DOHH2 (cell line): Measurements from ENCODE around the gene SEC23IP.

Source experiments
- H3F3A ChIP-seq: fragments of 200-600 bp; sonication (generic), shearing (Covaris generic); 2 replicates; pipeline ENCODE4 v1.6.0; 2016; ENCODE audit warnings: antibody characterized with exemption, mild to moderate bottlenecking; ENCODE audit not compliant: control insufficient read depth, insufficient read depth
- H3K27ac ChIP-seq: fragments of 200-600 bp; sonication (generic); 2 replicates; pipeline ENCODE4 v1.5.1; 2014; ENCODE audit warnings: low read depth, mild to moderate bottlenecking, low read length, moderate library complexity
- H3K27me3 ChIP-seq: fragments of 200-600 bp; sonication (generic); 2 replicates; pipeline ENCODE4 v1.6.1; 2014; ENCODE audit warnings: mild to moderate bottlenecking, low read length, mixed read lengths; ENCODE audit not compliant: control insufficient read depth
- H3K36me3 ChIP-seq: fragments of 200-600 bp; sonication (generic); 2 replicates; pipeline ENCODE4 v1.6.1; 2014; ENCODE audit warnings: mild to moderate bottlenecking, low read length, moderate library complexity, mixed read lengths; ENCODE audit not compliant: control insufficient read depth
- H3K4me1 ChIP-seq: fragments of 200-600 bp; sonication (generic); 2 replicates; pipeline ENCODE4 v1.6.1; 2014; ENCODE audit warnings: mild to moderate bottlenecking, low read length, mixed read lengths; ENCODE audit not compliant: control insufficient read depth
- H3K4me2 ChIP-seq: fragments of 200-600 bp; sonication (generic); 2 replicates; pipeline ENCODE4 v1.6.0; 2014; ENCODE audit warnings: mild to moderate bottlenecking, low read length, moderate library complexity
- H3K4me3 ChIP-seq: fragments of 200-600 bp; sonication (generic); 2 replicates; pipeline ENCODE4 v1.5.1; 2014; ENCODE audit warnings: mild to moderate bottlenecking, low read length, mixed read lengths
- H3K79me2 ChIP-seq: fragments of 200-600 bp; sonication (generic); 2 replicates; pipeline ENCODE4 v1.6.1; 2014; ENCODE audit warnings: mild to moderate bottlenecking, low read length, mixed read lengths; ENCODE audit not compliant: control insufficient read depth
- H3K9me2 ChIP-seq: fragments of 200-600 bp; sonication (generic); replicated peaks from 2 replicates; pipeline ENCODE4 v1.6.1; 2014; ENCODE audit warnings: mild to moderate bottlenecking, low read length, mixed read lengths; ENCODE audit not compliant: control insufficient read depth
- H3K9me3 ChIP-seq: fragments of 200-600 bp; sonication (generic); 2 replicates; pipeline ENCODE4 v1.6.1; 2014; ENCODE audit warnings: antibody characterized with exemption, low read length, mixed read lengths; ENCODE audit not compliant: control insufficient read depth, insufficient read depth
- H4K20me1 ChIP-seq: fragments of 200-600 bp; sonication (generic); 2 replicates; pipeline ENCODE4 v1.6.0; 2014; ENCODE audit warnings: low read depth, mild to moderate bottlenecking, antibody characterized with exemption, low read length, moderate library complexity; ENCODE audit not compliant: control insufficient read depth, insufficient read depth
- EZH2phosphoT487 ChIP-seq: fragments of 200-600 bp; sonication (generic); IDR thresholded peaks from 2 replicates; pipeline ENCODE4 v1.6.1; 2017; ENCODE audit warnings: borderline replicate concordance, mild to moderate bottlenecking, antibody characterized with exemption, low read length, moderate library complexity, mixed read lengths
- TF ChIP-seq, protein P1 (sequence below): fragments of 200-600 bp; sonication (generic); IDR thresholded peaks from one replicate; pipeline ENCODE4 v1.5.1; 2014; ENCODE audit warnings: antibody characterized with exemption, mild to moderate bottlenecking, low read depth, low read length; ENCODE audit not compliant: poor library complexity, severe bottlenecking

SEC23IP gene

DNA sequence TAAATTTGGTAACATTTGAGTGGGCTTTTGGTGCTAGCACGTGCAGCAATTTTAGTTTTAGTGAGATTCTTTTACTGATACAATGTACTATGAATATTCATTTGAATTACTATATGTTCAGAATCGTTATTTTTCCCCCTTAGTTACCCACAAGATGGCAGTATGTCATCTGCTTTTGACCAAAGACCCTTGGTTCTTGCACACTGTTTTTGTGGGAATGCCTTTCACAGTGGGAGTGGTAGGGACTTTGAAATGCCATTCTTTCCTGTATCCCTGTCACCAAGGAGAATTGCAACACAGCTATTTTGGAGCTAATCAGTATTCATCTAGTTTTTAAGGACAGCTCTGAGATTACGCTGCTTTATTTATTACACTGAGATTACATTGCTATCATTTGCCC lies 40.6 kb downstream of the SEC23IP start:
- Histone ChIP-seq H3K36me3 (peaks cover 67% of the 10 kb centered on the region), H3K9me3 (no peaks in the 10 kb centered on the region), H3K4me1 (peaks cover 9% of the 10 kb centered on the region)

DNA sequence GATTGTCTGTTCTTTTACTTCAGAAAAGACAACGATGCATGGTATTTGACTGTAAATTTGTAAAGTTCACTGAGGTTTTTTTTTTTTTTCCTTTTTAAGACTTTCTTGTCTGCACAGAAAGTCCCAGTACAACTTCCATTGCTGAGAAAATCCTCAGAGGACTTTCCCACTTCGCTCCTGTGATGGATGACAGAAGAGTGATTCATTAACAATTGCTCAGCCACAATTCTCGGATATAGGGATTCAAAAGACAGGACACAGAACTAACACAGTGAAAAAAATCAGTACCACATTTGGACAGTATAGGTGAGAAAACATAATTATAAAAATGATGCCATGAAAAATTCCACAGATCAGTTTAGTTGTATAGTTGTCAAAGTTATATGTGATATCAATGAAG lies 48.0 kb downstream of the SEC23IP start:
- Histone ChIP-seq H3K4me1 (no peaks in the 10 kb centered on the region), H3K4me3 (no peak overlapping the region), H3K4me2 (no peak overlapping the region), H3K9me2 (no peaks in the 10 kb centered on the region), H3K27me3 (no peaks in the 10 kb centered on the region), H3K9me3 (no peaks in the 10 kb centered on the region), H3K36me3 (peaks cover 39% of the 10 kb centered on the region), H3K27ac (no peak overlapping the region), H4K20me1 (no peaks in the 10 kb centered on the region), H3F3A (no peaks in the 10 kb centered on the region), H3K79me2 (no peaks in the 10 kb centered on the region)
- TF ChIP-seq EZH2phosphoT487 = no peak
- TF ChIP-seq, protein P1, sequence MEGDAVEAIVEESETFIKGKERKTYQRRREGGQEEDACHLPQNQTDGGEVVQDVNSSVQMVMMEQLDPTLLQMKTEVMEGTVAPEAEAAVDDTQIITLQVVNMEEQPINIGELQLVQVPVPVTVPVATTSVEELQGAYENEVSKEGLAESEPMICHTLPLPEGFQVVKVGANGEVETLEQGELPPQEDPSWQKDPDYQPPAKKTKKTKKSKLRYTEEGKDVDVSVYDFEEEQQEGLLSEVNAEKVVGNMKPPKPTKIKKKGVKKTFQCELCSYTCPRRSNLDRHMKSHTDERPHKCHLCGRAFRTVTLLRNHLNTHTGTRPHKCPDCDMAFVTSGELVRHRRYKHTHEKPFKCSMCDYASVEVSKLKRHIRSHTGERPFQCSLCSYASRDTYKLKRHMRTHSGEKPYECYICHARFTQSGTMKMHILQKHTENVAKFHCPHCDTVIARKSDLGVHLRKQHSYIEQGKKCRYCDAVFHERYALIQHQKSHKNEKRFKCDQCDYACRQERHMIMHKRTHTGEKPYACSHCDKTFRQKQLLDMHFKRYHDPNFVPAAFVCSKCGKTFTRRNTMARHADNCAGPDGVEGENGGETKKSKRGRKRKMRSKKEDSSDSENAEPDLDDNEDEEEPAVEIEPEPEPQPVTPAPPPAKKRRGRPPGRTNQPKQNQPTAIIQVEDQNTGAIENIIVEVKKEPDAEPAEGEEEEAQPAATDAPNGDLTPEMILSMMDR = no peak

More for the DNA sequence above, 40.6 kb downstream of the SEC23IP start:
- Histone ChIP-seq H3K79me2 (no peaks in the 10 kb centered on the region), H3K4me2 (no peak overlapping the region), H4K20me1 (no peaks in the 10 kb centered on the region), H3K9me2 (no peaks in the 10 kb centered on the region), H3K27ac (no peak overlapping the region), H3K4me3 (no peak overlapping the region), H3F3A (peaks cover 6% of the 10 kb centered on the region; the same call in 1 of the 2 replicates), H3K27me3 (no peaks in the 10 kb centered on the region)
- TF ChIP-seq, protein P1 = peak; percentile 64
- TF ChIP-seq EZH2phosphoT487 = no peak

DNA sequence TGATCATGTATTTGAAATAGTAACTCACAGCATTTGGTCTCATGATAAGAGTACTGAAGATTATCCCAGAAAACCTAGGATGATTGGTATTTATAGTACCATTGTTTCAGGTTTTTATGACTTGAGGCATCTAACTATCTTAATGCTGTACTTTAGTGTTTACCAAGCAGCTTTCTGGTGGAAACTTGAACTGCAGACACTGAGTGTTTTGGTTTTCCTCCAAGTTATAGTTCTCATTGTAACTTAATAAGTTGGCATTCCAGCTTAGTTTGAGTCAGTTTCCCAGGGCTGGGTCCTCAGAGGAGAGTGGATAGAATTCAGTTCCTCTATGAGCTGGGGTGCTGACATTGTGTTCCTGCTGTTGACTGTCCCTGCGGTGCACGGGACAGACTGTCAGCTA lies 50.4 kb downstream of the SEC23IP start:
- H3K9me2 ChIP-seq = no peaks in the 10 kb centered on the region
- no peak for TF ChIP-seq EZH2phosphoT487
- TF ChIP-seq, protein P1 = no peak
- H3K4me3 ChIP-seq = no peak overlapping the region
- H3K9me3 ChIP-seq = no peaks in the 10 kb centered on the region
- H3K4me1 ChIP-seq = no peaks in the 10 kb centered on the region
- no peaks in the 10 kb centered on the region for H3F3A ChIP-seq
- H3K27me3 ChIP-seq = no peaks in the 10 kb centered on the region
- no peaks in the 10 kb centered on the region for H3K79me2 ChIP-seq
- peaks cover 33% of the 10 kb centered on the region for H3K36me3 ChIP-seq
- no peak overlapping the region for H3K27ac ChIP-seq
- no peak overlapping the region for H3K4me2 ChIP-seq
- H4K20me1 ChIP-seq = no peaks in the 10 kb centered on the region
